Measurements from ENCODE around the gene HTRA1. TPM values are rescaled to one million over a fixed set of nuclear protein-coding genes. Genes with fewer than 3 reads are reported as not detected.

Gene HTRA1
- total RNA-seq, 1 experiment from 2014 or later = 0.17 TPM

DNA sequence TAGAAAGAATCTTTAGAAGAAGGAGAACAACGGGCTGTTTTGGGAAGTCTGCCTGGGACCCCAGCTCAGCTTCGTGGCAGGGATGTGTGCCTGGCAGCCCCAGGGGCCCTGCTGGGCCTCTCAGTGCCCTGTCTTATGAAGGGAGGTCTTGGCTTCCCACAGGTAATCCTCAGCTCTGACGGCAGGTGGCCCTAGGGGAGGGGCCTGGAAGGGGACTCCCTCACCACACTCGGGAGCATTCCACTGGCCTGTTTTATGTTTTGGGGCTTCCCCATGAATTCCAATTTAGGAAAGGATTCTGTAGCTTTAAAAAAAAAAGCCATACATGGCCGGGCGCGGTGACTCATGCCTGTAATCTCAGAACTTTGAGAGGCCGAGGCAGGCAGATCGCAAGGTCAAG lies 96.2 kb downstream of the HTRA1 start:
- H3K9me3 ChIP-seq (ENCODE audit: low read depth, low read length, poor library complexity, severe bottlenecking) = no peaks in the 10 kb centered on the region
- ChIA-PET POLR2A (ENCODE audit: low non-redundant PET) (no interaction called here), CTCF (no interaction called here)
- no peak overlapping the region for H3K4me3 ChIP-seq (ENCODE audit: low read depth, low read length, poor library complexity, severe bottlenecking)
- DNase-seq (ENCODE audit: low spot score) = no peak
- H3K36me3 ChIP-seq (ENCODE audit: insufficient read depth, low read length, poor library complexity, severe bottlenecking) = no peaks in the 10 kb centered on the region
- intact Hi-C loops (cut with micrococcal nuclease; ENCODE audit: unreplicated experiment) = no loop called here
- peaks cover 36% of the 10 kb centered on the region for H3K27me3 ChIP-seq (replicated peaks; ENCODE audit: insufficient read depth, low read depth, low read length, poor library complexity)
- no peaks in the 10 kb centered on the region for H3K4me1 ChIP-seq (ENCODE audit: insufficient read depth, low read length, poor library complexity, severe bottlenecking)
- no TSS peak for BruUV-seq (replicated peaks)
- H3K27ac ChIP-seq (ENCODE audit: low read depth, low read length, poor library complexity, severe bottlenecking) = no peak overlapping the region
- no peak for TF ChIP-seq EZH2 (IDR thresholded peaks at IDR 0.05; ENCODE audit: borderline replicate concordance, low read depth, low read length, poor library complexity, severe bottlenecking)
- TF ChIP-seq, protein P1, sequence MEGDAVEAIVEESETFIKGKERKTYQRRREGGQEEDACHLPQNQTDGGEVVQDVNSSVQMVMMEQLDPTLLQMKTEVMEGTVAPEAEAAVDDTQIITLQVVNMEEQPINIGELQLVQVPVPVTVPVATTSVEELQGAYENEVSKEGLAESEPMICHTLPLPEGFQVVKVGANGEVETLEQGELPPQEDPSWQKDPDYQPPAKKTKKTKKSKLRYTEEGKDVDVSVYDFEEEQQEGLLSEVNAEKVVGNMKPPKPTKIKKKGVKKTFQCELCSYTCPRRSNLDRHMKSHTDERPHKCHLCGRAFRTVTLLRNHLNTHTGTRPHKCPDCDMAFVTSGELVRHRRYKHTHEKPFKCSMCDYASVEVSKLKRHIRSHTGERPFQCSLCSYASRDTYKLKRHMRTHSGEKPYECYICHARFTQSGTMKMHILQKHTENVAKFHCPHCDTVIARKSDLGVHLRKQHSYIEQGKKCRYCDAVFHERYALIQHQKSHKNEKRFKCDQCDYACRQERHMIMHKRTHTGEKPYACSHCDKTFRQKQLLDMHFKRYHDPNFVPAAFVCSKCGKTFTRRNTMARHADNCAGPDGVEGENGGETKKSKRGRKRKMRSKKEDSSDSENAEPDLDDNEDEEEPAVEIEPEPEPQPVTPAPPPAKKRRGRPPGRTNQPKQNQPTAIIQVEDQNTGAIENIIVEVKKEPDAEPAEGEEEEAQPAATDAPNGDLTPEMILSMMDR (conservative IDR thresholded peaks at IDR 0.05; ENCODE audit: low read depth, low read length) = no peak

DNA sequence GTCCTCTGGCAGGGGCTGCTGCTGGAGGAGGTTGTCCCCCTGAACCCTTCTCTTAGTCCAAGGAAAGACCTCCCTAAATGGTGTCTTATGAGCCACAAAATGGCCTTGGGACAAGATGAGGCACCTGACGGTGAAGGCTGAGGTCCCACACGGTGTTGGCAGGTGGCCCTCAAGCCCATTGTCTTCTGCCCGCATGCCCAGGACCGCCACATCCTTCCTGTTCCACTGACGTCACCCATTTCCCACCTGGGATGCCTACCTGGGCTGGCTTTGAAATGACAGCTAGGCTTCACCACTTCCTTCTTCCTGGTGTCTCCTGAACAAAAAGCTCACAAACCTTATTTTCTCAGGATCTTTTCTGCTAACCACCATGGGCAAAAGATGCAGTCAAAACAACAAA lies 97.1 kb downstream of the HTRA1 start:
- no peak overlapping the region for H3K4me3 ChIP-seq (ENCODE audit: low read depth, low read length, poor library complexity, severe bottlenecking)
- H3K36me3 ChIP-seq (ENCODE audit: insufficient read depth, low read length, poor library complexity, severe bottlenecking) = no peaks in the 10 kb centered on the region
- H3K9me3 ChIP-seq (ENCODE audit: low read depth, low read length, poor library complexity, severe bottlenecking) = no peaks in the 10 kb centered on the region
- H3K27me3 ChIP-seq (replicated peaks; ENCODE audit: insufficient read depth, low read depth, low read length, poor library complexity) = peaks cover 44% of the 10 kb centered on the region
- ChIA-PET CTCF (no interaction called here), POLR2A (ENCODE audit: low non-redundant PET) (no interaction called here)
- BruUV-seq (replicated peaks) = no TSS peak
- intact Hi-C loops (cut with micrococcal nuclease; ENCODE audit: unreplicated experiment) = no loop called here
- DNase-seq (ENCODE audit: low spot score) = no peak
- H3K4me1 ChIP-seq (ENCODE audit: insufficient read depth, low read length, poor library complexity, severe bottlenecking) = no peaks in the 10 kb centered on the region
- TF ChIP-seq, protein P1 (conservative IDR thresholded peaks at IDR 0.05; ENCODE audit: low read depth, low read length) = no peak
- TF ChIP-seq EZH2 (IDR thresholded peaks at IDR 0.05; ENCODE audit: borderline replicate concordance, low read depth, low read length, poor library complexity, severe bottlenecking) = no peak
- no peak overlapping the region for H3K27ac ChIP-seq (ENCODE audit: low read depth, low read length, poor library complexity, severe bottlenecking)

DNA sequence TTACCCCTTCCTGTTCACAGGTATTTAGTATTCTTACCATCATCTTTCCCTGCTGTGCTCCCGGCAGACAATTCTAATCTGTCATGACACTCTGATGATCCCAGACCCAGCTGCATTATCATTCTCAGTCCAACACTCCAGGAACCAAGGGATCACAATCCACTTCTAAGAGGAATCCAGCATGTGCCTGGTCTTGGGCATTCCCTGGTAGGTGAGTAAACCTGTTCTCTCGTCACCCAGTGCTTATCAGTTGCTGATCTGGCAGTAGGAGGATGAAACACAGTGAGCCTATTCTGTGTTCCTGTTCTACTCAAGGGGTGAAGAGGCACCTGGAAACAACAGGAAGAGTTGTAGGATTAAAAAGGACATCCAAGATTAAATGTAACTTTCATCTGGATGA lies 97.9 kb downstream of the HTRA1 start:
- Histone ChIP-seq H3K4me1 (ENCODE audit: insufficient read depth, low read length, poor library complexity, severe bottlenecking) (no peaks in the 10 kb centered on the region), H3K27ac (ENCODE audit: low read depth, low read length, poor library complexity, severe bottlenecking) (no peak overlapping the region), H3K4me3 (ENCODE audit: low read depth, low read length, poor library complexity, severe bottlenecking) (no peak overlapping the region), H3K27me3 (replicated peaks; ENCODE audit: insufficient read depth, low read depth, low read length, poor library complexity) (peaks cover 48% of the 10 kb centered on the region), H3K36me3 (ENCODE audit: insufficient read depth, low read length, poor library complexity, severe bottlenecking) (no peaks in the 10 kb centered on the region), H3K9me3 (ENCODE audit: low read depth, low read length, poor library complexity, severe bottlenecking) (no peaks in the 10 kb centered on the region)
- intact Hi-C loops (cut with micrococcal nuclease; ENCODE audit: unreplicated experiment) = no loop called here
- ChIA-PET CTCF (no interaction called here), POLR2A (ENCODE audit: low non-redundant PET) (no interaction called here)
- no peak for TF ChIP-seq EZH2 (IDR thresholded peaks at IDR 0.05; ENCODE audit: borderline replicate concordance, low read depth, low read length, poor library complexity, severe bottlenecking)
- TF ChIP-seq, protein P1 (conservative IDR thresholded peaks at IDR 0.05; ENCODE audit: low read depth, low read length) = no peak
- no peak for DNase-seq (ENCODE audit: low spot score)
- no TSS peak for BruUV-seq (replicated peaks)
